ENCODE data around the gene TTPAL. TPM values are rescaled to one million over a fixed set of nuclear protein-coding genes. Genes with fewer than 3 reads are reported as not detected.

The TTPAL gene
- total RNA-seq, 4 donors from 2014 or later, result 9.6 to 18.2 (median 13.0) TPM

GRCh38 chr20:44442298-44443070, 33.2 kb upstream of the TTPAL start:
- no peak for DNase-seq (ENCODE audit: extremely low spot score)
- WGBS, result 60% methylated on average over 12 of the region's 12 CpGs
- intact Hi-C loops (cut with DNase I), result no loop called here
- Histone ChIP-seq H3K27me3 (peaks cover 0 to 9% (median 0%) of the 10 kb centered on the region in 4 donors), H3K4me1 (no peaks in the 10 kb centered on the region), H3K9me3 (no peaks in the 10 kb centered on the region), H3K27ac (replicated peaks in 1 of 4) (no peak overlapping the region), H3K4me3 (no peak overlapping the region), H3K36me3 (no peaks in the 10 kb centered on the region)
- TF ChIP-seq POLR2A (IDR thresholded peaks at IDR 0.05; ENCODE audit: low read depth), result no peak
- no peak for TF ChIP-seq EP300 (IDR thresholded peaks at IDR 0.05)
- TF ChIP-seq, protein P1, sequence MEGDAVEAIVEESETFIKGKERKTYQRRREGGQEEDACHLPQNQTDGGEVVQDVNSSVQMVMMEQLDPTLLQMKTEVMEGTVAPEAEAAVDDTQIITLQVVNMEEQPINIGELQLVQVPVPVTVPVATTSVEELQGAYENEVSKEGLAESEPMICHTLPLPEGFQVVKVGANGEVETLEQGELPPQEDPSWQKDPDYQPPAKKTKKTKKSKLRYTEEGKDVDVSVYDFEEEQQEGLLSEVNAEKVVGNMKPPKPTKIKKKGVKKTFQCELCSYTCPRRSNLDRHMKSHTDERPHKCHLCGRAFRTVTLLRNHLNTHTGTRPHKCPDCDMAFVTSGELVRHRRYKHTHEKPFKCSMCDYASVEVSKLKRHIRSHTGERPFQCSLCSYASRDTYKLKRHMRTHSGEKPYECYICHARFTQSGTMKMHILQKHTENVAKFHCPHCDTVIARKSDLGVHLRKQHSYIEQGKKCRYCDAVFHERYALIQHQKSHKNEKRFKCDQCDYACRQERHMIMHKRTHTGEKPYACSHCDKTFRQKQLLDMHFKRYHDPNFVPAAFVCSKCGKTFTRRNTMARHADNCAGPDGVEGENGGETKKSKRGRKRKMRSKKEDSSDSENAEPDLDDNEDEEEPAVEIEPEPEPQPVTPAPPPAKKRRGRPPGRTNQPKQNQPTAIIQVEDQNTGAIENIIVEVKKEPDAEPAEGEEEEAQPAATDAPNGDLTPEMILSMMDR (IDR thresholded peaks at IDR 0.05), result no peak
- no peak for TF ChIP-seq POLR2AphosphoS5 (IDR thresholded peaks at IDR 0.05)

- H3K27ac ChIP-seq (replicated peaks in 1 of 4), result no peak overlapping the region
- H3K4me1 ChIP-seq, result peaks cover 0 to 6% (median 0%) of the 10 kb centered on the region in 4 donors
- no peak overlapping the region for H3K4me3 ChIP-seq
- intact Hi-C loops (cut with DNase I), result no loop called here
- no peaks in the 10 kb centered on the region for H3K36me3 ChIP-seq
- 81% methylated on average over 6 of the region's 6 CpGs for WGBS
- peaks cover 0 to under 1% (median 0%) of the 10 kb centered on the region in 4 donors for H3K27me3 ChIP-seq
- H3K9me3 ChIP-seq, result no peaks in the 10 kb centered on the region
- no peak for TF ChIP-seq POLR2AphosphoS5 (IDR thresholded peaks at IDR 0.05)
- no peak for TF ChIP-seq EP300 (IDR thresholded peaks at IDR 0.05)
- TF ChIP-seq, protein P1 (IDR thresholded peaks at IDR 0.05), result no peak
- TF ChIP-seq POLR2A (IDR thresholded peaks at IDR 0.05; ENCODE audit: low read depth), result no peak
- no peak for DNase-seq (ENCODE audit: extremely low spot score)
Measured at GRCh38 chr20:44445742-44446710, 29.6 kb upstream of the TTPAL start.

GRCh38 chr20:44447827-44448419, 27.8 kb upstream of the TTPAL start:
- TF ChIP-seq EP300 (IDR thresholded peaks at IDR 0.05) (no peak), POLR2A (IDR thresholded peaks at IDR 0.05; ENCODE audit: low read depth) (no peak), POLR2AphosphoS5 (IDR thresholded peaks at IDR 0.05) (no peak)
- TF ChIP-seq, protein P1 (IDR thresholded peaks at IDR 0.05), result no peak
- Histone ChIP-seq H3K27ac (replicated peaks in 1 of 4) (no peak overlapping the region), H3K4me3 (no peak overlapping the region), H3K9me3 (no peaks in the 10 kb centered on the region), H3K4me1 (peaks cover 0 to 6% (median 0%) of the 10 kb centered on the region in 4 donors), H3K36me3 (no peaks in the 10 kb centered on the region), H3K27me3 (no peaks in the 10 kb centered on the region)
- no peak for DNase-seq (ENCODE audit: extremely low spot score)
- intact Hi-C loops (cut with DNase I), result no loop called here
- WGBS, result 89% methylated on average over 3 of the region's 3 CpGs

- H3K27me3 ChIP-seq, result no peaks in the 10 kb centered on the region
- H3K4me1 ChIP-seq, result peaks cover 0 to 6% (median 0%) of the 10 kb centered on the region in 4 donors
- 71% methylated on average over 9 of the region's 9 CpGs for WGBS
- H3K27ac ChIP-seq (replicated peaks in 1 of 4), result no peak overlapping the region
- H3K36me3 ChIP-seq, result no peaks in the 10 kb centered on the region
- intact Hi-C loops (cut with DNase I), result no loop called here
- no peak for DNase-seq (ENCODE audit: extremely low spot score)
- TF ChIP-seq, protein P1 (IDR thresholded peaks at IDR 0.05), result no peak
- TF ChIP-seq EP300 (IDR thresholded peaks at IDR 0.05), result no peak
- no peak for TF ChIP-seq POLR2AphosphoS5 (IDR thresholded peaks at IDR 0.05)
- TF ChIP-seq POLR2A (IDR thresholded peaks at IDR 0.05; ENCODE audit: low read depth), result no peak
- H3K9me3 ChIP-seq, result no peaks in the 10 kb centered on the region
- H3K4me3 ChIP-seq, result no peak overlapping the region
Measured at GRCh38 chr20:44448753-44449546, 26.7 kb upstream of the TTPAL start.

Data from esophagus muscularis mucosa (tissue), 4 donors.